Hematopoietic multipotent progenitor cell treated with erythropoietin and hydrocortisone succinate and interleukin-3 and kit ligand, for 4 days (in vitro differentiated cells): Measurements from ENCODE around the gene NDUFB4.

Source experiments
- DNase-seq: peaks from one replicate; pipeline ENCODE4 v3.0.0-alpha.2; 2015

NDUFB4 gene

GRCh38 chr3:120596116-120596852 is at the start of gene NDUFB4:
TSS of gene NDUFB4 (plus strand) at chr3:120596336. CDS start at chr3:120596360, 24 bp downstream.
- DNase-seq = peak; percentile 99

- DNase-seq = no peak
These were observed 45.6 kb upstream of the NDUFB4 start for GRCh38 chr3:120550546-120550945.

GRCh38 chr3:120552184-120553172 is 43.7 kb upstream of the NDUFB4 start:
- DNase-seq = no peak

- no peak for DNase-seq
These were observed 41.1 kb upstream of the NDUFB4 start for GRCh38 chr3:120554812-120555606.

GRCh38 chr3:120555657-120556509 is 40.3 kb upstream of the NDUFB4 start:
- no peak for DNase-seq

- no peak for DNase-seq
These were observed 39.0 kb upstream of the NDUFB4 start for GRCh38 chr3:120557115-120557514.

GRCh38 chr3:120558771-120559241 is 37.3 kb upstream of the NDUFB4 start:
- DNase-seq = peak; percentile 94

- peak; percentile 79 for DNase-seq
These were observed 36.7 kb upstream of the NDUFB4 start for GRCh38 chr3:120559242-120560061.

GRCh38 chr3:120560304-120561250 is 35.6 kb upstream of the NDUFB4 start:
- DNase-seq = no peak

- peak; percentile 86 for DNase-seq
These were observed 34.7 kb upstream of the NDUFB4 start for GRCh38 chr3:120561251-120562045.

- DNase-seq = no peak
These were observed 32.6 kb upstream of the NDUFB4 start for GRCh38 chr3:120563356-120564022.

GRCh38 chr3:120566243-120566975 is 29.7 kb upstream of the NDUFB4 start:
- no peak for DNase-seq

- peak; percentile 75 for DNase-seq
These were observed 28.6 kb upstream of the NDUFB4 start for GRCh38 chr3:120567370-120568201.

- no peak for DNase-seq
These were observed 28.0 kb upstream of the NDUFB4 start for GRCh38 chr3:120568202-120568531.

- DNase-seq = peak; percentile 41
These were observed 27.5 kb upstream of the NDUFB4 start for GRCh38 chr3:120568598-120568997.

GRCh38 chr3:120569222-120570057 is 26.7 kb upstream of the NDUFB4 start:
- no peak for DNase-seq
